Kasumi-1 (cell line): Measurements from ENCODE around the gene VEGFA.

Experiments used
- DNase-seq, 2 experiments: peaks; one replicate each; lab custom pipeline; 2025; lab: John Stamatoyannopoulos, UW

Gene VEGFA

DNA sequence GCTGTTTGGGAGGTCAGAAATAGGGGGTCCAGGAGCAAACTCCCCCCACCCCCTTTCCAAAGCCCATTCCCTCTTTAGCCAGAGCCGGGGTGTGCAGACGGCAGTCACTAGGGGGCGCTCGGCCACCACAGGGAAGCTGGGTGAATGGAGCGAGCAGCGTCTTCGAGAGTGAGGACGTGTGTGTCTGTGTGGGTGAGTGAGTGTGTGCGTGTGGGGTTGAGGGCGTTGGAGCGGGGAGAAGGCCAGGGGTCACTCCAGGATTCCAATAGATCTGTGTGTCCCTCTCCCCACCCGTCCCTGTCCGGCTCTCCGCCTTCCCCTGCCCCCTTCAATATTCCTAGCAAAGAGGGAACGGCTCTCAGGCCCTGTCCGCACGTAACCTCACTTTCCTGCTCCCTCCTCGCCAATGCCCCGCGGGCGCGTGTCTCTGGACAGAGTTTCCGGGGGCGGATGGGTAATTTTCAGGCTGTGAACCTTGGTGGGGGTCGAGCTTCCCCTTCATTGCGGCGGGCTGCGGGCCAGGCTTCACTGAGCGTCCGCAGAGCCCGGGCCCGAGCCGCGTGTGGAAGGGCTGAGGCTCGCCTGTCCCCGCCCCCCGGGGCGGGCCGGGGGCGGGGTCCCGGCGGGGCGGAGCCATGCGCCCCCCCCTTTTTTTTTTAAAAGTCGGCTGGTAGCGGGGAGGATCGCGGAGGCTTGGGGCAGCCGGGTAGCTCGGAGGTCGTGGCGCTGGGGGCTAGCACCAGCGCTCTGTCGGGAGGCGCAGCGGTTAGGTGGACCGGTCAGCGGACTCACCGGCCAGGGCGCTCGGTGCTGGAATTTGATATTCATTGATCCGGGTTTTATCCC is at the start of gene VEGFA:
Gene VEGFA (plus strand): TSS at position 686 of the 846 bp plus-strand sequence.
- DNase-seq: peak; percentile 87 to 88

DNA sequence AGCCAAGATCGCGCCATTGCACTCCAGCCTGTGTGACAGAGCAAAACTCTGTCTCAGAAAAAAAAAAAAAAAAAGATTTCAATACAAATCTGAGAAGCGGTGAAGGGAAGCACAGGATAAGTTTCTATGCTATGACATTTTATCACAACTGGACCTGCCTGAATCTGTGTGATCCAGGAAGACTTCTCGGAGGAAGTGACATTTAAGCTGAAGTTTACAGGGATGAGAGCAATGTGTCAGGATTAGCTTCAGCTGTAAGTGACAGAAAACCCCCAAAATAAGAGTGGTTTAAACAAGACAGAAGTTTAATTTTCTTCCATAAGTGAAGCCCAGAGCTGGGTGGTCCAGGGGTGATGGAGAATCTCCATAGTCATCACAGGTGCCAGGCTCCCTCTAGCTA is 49.0 kb upstream of the VEGFA start:
- DNase-seq: no peak

DNA sequence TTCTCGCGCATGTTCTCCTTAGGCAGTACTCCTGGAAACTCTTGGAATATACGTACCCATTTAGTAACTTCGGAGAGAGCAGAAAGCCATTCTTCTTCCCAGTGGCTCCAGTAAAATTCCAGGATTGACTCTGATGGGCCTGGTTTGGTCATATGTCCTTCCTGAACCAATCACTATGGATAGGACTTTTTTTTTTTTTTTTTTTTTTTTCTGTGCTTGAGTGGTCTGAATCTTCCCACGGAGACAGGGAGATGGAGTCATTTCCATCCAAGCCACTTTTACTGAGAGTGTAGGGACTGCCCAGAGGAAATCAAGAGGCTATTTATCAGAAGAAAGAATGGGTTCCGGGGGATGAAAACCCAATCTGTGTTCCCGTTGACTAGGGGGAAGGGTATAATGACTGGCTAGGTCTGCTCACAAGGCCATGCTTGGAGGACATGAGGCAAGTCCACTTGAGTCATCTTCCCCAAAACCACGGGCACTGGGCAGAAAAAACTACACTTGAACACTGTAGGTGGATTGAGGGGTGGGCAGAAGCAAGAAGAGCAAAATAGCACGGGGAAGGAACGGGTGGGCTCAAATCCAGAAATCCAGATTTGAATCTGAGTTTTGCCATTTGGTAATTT is 47.0 kb upstream of the VEGFA start:
- no peak for DNase-seq

DNA sequence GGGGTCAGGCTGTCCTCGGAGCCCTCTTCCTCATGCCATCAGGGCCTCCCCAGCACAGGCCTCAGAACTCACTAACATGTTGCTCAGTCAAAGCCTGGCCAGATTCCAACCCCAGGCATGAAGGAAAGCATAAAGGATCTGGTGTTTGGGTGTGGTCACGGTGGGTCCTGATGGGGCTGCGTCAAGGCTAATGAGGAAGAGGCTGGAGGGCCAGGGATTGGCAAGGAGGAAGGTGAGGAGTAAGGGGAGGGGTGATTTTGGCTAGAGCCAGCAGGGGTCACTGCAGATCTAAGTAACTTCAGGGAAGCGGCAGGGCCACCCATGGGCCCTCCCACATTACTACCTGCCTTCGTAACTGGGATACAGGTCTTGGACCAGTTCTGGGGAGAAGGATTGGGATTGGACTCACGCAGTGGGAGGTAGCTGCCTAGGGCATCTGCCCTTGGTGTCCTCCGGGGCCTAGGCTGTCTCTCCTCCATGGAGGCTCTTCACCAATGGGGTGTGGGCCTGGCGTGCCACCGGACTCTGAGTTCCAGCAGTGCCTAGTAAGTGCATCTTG is 46.2 kb upstream of the VEGFA start:
- peak; percentile 74 to 76 for DNase-seq

DNA sequence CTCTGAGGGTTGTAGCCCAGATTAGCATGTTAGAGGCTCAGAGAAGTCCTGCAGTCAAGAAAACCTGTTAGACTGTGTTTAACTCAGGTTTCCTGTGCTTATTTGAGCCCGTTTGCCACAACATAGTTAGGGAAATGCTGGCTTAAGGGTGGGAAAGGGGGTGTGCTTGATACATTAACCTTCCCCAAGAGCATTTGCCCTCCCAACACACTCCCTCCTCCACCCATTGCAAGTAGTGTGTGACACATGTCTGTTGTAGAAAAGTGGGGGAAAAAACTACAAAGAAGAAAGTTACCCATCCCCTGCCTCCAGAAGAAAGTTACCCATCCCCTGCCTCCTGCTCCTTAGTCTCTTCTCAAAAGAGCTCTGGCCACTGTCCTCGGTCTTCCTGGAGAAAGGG is 45.7 kb upstream of the VEGFA start:
- DNase-seq: no peak

DNA sequence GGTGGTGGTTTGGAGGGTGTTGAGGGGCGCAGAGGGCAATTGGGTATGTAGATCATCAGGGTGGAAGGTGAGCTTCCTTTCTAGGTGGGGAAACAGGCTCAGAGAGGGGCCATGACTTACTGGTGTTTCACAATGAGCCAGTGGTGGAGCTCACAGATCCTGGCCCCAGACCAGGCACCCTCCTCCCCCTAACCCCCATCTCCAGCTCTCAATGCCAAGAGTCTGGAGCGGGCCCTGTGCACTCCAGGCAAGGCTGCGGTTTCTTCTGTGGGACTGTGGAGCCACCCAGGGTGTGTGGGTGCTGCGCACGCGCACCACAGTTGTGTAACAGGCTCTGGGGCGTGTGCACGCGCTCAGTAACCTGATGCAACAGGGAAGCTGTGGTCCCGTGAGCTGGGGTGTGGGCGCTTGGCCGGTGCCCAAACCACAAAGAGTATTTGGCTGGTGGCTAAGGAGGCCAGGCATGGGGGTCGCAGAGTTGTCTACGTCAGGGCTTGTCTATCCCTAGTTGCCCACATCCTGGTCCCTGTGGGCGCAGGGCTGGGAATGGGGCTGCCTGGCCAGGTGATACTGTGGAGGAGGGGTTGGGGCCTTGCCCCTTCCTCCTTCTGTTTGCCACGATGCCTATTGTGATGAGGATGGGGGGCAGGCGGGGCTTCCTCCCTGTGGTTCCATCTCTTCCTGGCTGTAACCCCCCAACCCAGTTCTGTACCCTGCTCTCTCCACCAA is 44.9 kb upstream of the VEGFA start:
- peak; percentile 70 to 80 for DNase-seq

DNA sequence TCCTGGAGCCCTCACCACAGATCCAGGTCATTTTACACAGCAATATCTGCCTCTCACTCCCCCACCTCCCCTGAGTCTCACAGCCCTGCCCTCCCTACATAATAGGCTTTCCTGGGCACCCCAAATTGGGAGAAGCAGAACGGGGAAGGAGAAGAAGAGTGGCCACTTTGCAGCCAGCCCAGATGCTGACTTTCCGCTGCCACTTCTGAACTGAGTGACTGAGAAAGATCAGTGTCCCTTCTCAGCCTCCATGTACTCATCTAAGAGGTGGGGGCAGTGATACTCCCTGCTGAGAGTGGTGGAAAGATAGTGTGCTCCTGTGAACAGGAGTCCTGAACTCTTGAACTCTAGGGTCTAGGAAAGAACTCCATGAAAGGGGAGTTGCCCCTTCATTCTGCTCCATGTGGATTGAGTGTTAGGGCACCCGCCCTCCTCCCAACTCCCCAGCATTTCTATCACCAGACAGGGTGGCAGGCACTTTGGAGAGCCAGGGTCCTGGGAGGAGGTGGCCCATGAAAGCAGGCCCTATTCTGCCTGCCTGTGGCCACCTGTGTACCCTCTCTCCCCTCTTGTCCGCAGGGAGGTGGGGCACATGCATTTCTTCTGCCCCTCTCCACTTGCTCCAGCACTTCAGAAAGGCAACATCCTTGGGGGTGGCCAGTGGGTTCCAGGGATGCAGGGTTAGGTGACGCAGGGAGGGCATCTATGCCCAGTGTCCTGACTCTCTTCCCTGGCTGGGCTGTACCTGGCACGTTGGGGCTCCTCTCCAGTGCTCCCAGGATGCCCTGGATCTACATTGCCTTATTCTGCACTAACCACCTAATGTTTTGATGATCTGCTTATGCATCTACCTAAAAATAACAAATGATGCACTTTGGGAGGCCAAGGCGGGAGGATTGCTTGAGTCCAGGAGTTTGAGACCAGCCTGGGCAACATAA is 44.1 kb upstream of the VEGFA start:
- DNase-seq: no peak

DNA sequence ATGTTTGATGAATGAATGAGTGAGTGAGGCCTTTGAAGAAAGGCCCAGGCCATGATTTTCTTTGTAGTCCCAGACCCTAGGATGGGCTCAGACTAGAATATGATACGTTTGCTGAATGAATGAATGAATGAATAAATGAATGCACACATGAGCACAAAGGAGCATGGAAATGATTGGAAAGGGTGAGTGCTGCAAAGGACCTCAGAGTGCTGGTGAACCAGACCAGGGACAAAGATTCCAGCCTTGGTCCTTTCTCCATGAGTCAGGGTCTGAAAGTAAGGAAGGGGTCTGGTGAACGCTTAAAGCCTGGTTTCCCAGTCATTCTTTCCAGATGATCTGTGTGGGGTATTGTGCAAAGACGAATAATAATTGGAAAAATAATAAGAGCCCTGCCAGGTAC is 42.4 kb upstream of the VEGFA start:
- no peak for DNase-seq

DNA sequence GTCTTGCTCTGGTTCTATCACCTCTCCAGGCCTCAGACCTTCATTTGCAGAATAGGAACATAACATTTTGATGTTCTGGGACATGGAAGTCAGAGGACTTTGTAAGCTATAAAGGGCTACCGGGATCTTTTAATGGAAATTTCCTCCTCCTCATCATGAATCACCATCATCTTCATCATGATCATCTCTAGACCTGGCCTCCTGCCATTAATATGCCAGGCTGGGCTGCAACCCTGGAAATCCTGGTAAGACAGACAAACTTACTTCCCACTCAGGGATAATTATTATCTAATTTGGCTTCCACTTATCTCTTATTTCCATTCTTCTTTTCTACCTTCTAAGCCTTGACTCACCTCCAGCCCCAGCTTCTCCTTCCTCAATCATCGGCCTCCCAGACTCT is 41.4 kb upstream of the VEGFA start:
- no peak for DNase-seq

DNA sequence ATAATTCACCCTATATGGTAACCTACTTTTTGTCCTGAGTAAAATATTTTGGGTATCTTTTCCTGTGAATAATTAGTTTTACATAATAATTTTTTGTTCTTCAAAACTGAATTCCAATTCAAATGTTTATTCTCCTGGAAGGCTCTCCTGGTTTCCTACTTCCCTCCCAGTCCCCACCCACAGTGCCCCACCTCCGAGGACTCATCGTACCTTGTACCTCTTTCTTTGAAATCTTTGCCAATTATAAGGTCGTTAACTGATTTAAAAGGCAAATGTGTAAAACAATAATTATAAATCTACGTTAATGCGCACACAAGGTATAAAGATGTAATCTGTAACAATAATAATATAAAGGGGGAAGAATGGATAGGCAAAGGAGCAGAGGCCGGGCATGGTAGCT is 40.5 kb upstream of the VEGFA start:
- no peak for DNase-seq

DNA sequence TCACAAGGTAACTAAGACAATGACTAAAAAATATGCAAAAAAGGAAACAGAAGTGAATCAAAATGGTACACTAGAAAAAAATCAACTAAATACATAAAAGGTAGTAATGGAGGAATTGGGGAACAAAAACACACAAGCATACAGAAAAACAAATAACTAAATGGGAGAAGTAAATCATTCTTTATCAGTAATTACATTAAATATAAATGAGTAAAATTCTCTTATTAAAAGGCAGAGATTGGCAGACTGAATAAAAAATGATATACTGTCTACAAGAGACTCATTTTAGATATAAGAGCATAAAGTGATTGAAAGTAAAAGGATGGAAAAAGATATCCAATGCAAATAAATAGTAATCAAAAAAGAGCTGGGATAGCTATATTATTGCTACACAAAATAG is 39.4 kb upstream of the VEGFA start:
- DNase-seq: no peak

DNA sequence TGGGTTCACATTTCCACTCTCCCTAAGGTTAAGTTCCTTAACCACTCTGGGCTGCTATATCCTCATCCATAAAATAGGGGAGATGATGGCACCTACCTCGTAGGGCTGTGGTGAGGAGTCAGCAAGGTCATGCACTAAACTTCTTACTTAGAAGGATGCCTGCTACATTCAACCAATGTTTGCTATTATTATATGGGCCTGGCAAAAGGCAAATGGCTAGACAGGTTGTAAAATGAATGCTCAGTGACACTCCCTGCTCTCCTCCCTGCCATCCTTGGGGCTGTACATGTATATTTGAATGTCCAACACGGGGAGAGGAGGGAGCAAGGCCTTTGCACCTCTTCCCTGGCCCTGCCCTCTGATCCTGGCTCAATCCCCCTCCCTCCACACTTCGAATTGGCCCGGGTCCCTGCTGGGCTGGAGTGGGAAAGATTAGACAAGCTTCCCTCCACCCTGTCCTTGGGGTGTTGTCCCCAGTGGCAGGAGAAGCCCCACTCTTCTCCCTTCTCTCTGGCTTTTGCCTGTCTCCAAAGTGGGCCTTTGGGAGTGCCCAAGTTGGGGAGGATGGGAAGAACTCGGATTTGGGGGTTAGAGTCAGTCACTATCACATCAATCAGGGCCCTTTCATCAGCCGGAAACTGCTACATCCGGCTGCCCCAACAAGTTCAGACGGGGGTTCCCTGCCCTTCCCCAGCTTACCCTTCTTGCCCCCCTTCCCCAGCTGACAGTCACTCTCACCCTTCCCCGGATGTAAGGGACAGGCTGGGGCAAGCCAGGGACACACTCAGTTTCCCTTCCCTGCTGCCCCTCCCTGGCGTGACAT is 36.3 kb upstream of the VEGFA start:
- no peak for DNase-seq

DNA sequence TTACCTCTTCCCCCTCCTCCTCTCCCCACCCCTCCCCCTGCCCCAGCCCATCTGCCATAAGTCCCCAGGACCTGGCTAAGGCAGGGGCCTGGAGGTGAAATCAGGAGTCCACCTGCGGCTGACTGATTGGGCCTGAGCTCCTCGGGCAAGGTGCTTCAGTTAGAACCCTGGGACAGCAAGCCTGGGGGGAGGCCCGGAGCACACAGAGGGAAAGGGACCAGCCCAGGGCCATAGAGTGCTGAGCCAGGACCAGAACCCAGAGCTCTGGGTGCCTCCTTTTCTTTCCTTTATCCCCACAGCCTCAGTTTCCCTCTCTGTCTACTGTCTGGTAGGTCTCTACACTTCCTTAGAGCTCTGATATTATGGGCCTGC is 35.7 kb upstream of the VEGFA start:
- DNase-seq: no peak

DNA sequence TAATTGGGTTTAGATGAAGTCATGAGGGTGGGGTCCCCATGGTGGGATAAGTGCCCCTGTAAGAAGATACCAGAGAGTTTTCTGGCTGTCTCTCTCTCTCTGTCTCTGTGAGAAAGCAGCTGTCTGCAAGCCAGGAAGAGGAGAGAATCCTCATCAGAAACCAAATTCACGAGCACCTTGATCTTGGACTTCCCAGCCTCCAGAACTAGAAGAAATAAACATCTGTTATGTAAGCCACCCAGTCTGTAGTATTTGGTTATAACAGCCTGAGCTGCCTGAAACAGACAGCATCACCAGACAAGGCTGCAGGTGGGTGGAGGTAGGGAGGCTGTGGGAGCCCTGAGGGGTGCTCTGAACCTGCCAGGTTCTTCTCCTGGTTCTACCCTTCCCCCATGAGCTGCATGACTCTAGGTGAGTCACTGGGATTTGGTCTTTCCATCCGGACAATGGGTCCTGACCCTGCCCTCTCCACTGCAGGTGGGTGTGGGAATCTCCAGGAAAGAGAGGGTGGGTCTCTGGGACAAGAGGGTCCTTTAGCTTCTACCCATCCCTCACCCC is 34.3 kb upstream of the VEGFA start:
- DNase-seq: no peak

DNA sequence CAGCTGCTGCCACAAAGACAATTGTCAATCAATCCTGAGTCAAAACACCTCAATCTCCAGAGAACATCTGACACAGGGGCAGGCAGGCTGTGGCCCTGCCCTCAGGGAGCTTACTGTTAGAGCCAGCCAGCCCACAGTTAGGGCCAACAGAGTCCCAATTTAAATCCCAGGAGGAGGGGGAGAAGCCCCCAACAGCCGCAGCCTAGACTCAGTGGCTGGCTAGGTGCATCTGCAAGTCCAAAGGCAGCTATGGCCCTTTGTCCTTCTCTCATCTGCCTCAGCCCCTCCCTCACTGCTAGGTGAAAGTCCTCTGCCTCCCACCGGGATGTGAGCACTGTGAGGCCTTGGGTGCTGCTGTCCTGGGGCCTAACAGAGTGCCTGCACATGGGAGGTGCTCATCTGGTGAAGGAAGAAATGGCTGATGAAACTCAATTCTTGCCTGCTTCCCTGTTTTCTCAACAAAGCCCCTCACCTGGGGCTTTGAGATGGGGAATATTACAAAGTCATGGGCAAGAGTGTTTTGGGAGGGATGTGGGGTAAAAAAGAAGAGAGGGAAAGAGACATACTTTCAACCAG is 33.7 kb upstream of the VEGFA start:
- DNase-seq: no peak

DNA sequence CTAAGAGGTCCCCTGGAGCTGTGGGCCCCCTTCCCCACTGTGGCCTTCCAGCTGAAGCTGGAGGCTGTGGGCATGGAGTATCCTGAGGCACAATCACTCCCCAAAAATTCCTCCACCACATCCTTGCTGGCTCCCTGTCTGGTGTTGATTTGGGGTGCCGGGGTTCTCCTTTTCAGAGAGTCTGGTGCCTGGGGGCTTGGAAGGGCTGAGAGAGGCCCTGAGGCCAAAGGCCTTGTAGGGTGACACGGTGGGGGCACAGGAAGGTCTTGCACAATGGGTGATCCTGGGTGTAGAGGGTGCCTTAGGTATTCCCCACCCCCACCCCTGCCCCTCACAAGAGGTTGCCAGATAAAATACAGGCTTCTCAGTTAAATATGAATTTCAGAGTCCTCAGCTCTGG is 33.2 kb upstream of the VEGFA start:
- DNase-seq: no peak

DNA sequence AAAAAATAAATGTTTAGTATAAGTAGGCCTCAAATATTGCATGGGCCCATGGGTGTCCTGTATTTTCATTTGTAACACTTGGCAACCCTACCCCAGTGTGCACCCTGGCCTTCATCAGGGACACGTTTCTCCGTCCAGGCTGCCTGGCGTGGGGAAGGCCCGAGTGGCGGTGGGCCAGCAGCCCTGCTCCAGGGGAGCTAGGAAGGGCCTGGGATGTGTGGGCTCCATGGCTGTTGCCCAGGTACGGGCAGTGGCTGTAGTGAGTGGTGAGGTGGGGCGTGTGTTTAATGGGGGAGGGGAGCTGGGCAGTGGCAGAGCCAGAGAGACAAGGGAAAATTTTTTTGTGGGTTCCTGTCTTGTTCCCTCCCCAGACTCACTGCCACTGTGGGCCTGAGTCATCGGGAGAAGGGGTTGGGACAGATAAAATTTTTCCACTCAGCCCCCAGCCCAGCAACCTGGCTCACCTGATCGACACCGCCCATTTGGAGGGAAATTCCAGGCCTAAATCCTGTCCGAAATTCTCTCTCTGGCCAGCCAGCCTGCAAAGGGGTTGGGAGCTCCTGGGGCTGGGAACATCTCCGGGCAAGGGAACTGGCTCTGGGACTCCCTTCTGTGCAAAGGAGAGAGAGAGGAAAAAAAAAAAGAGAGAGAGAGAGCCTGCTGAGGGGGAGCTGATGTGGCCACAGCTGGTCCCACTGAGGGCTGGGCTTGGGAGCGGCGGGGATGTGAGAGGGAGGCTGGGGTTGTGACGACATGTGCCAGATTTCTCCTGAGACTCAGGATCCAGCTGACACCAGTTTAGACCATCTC is 32.5 kb upstream of the VEGFA start:
- no peak for DNase-seq

DNA sequence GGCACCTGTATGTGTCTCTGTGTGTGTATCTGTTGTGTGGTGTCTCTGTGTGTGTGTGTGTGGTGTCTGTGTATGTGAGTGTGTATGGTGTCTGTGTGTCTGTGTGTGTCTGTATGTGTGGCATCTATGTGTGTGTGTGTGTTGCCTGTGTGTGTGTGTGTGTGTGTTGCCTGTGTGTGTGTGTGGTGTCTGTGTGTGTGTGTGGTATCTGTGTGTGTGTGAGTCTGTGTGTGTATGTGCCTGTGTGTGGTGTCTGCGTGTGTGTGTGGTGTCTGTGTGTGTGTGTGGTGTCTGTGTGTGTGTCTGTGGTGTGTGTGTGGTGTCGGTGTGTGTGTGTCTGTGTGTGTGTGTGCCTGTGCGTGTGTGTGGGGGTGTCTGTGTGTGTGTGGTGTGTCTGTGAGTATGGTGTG is 31.7 kb upstream of the VEGFA start:
- no peak for DNase-seq
